HepG2 (cell line): ENCODE results near the gene CEP120. TPM values are rescaled to one million over a fixed set of nuclear protein-coding genes. Genes with fewer than 3 reads are reported as not detected.
"Not testable (repeated sequence)": the region's sequence is repeated elsewhere in the genome, so short reads cannot be mapped to it uniquely, and the experiment has no call there.

Experiments
- ATAC-seq: fragments of 200-7000 bp; cut with Tn5 transposase; 3 replicates; pipeline ENCODE4 v1.9.1; 2020; ENCODE audit warnings: mild to moderate bottlenecking, moderate library complexity
- BruUV-seq: library from RNA; stranded (reverse); fragments of 400-500 nt; replicated peaks from 2 replicates; lab custom pipeline; 2021; lab: Mats Ljungman, UMichigan
- CTCF ChIA-PET: fragments of 300-600 bp; formaldehyde crosslinking; extraction: SDS; loops from one replicate; lab custom pipeline; 2021; ENCODE audit warnings: low total read pairs, inconsistent platforms, low intra/inter-chr PET ratio; lab: Yijun Ruan, JAX
- POLR2A ChIA-PET: fragments of 350-600 bp; sonication (Branson Sonifier 250); formaldehyde crosslinking; loops from one replicate; lab custom pipeline; 2020; ENCODE audit warnings: antibody characterized with exemption, inconsistent platforms; lab: Yijun Ruan, JAX
- DNase-seq: peaks from one replicate; pipeline ENCODE4 v3.0.0-alpha.2; 2015; ENCODE audit warnings: low spot score
- FAIRE-seq: peaks from 3 replicates; lab custom pipeline; 2011; peaks lifted over from hg19 to GRCh38; lab: Jason Lieb, UNC
- H2AFZ ChIP-seq: one replicate; pipeline ENCODE4 v1.6.1; 2011; ENCODE audit warnings: low read length, inconsistent platforms
- H3K27ac ChIP-seq: fragments of 300-600 bp; 3 replicates; pipeline ENCODE4 v1.8.0; 2011; ENCODE audit warnings: mixed run types, mild to moderate bottlenecking, mixed read lengths, low read length, inconsistent platforms; ENCODE audit not compliant: insufficient read depth; ENCODE audit errors: extremely low read length
- H3K27me3 ChIP-seq, 2 experiments: fragments of 200-600 bp in 1 of 2; 2 replicates in 1 of 2; 3 replicates in 1 of 2; pipeline versions ENCODE4 v1.6.0 to v1.8.0; 2011; ENCODE audit warnings: low read length in 2 of 2, mild to moderate bottlenecking in 2 of 2, moderate library complexity in 2 of 2, inconsistent platforms in 1 of 2; ENCODE audit not compliant: insufficient read depth in 2 of 2, control insufficient read depth in 1 of 2
- H3K36me3 ChIP-seq, 2 experiments: fragments of 200-600 bp in 1 of 2; replicated peaks in 1 of 2; 2 replicates in 1 of 2; 3 replicates in 1 of 2; pipeline versions ENCODE4 v1.5.1 to v1.8.0; 2011; ENCODE audit warnings: low read length in 2 of 2, inconsistent platforms in 1 of 2; ENCODE audit not compliant: insufficient read depth in 2 of 2, control insufficient read depth in 1 of 2
- H3K4me1 ChIP-seq: 2 replicates; pipeline ENCODE4 v1.5.1; 2012; ENCODE audit warnings: low read length, inconsistent platforms; ENCODE audit not compliant: insufficient read depth
- H3K4me2 ChIP-seq: 2 replicates; pipeline ENCODE4 v1.6.0; 2011; ENCODE audit warnings: low read depth, low read length, inconsistent platforms
- H3K4me3 ChIP-seq, 3 experiments: fragments of 200-600 bp in 1 of 3; sonication (generic), shearing (Covaris generic) in 1 of 3; replicated peaks in 1 of 3; 2 replicates each; pipeline ENCODE4 v1.5.1; 2011 to 2016; ENCODE audit warnings: low read length in 3 of 3, inconsistent platforms in 2 of 3, low read depth in 2 of 3, mild to moderate bottlenecking in 2 of 3, control low read depth in 1 of 3, mixed read lengths in 1 of 3; ENCODE audit not compliant: insufficient read depth in 1 of 3
- H3K79me2 ChIP-seq: one replicate; pipeline ENCODE4 v1.6.1; 2011; ENCODE audit warnings: low read length, inconsistent platforms; ENCODE audit not compliant: insufficient read depth
- H3K9ac ChIP-seq: 2 replicates; pipeline ENCODE4 v1.6.0; 2011; ENCODE audit warnings: mild to moderate bottlenecking, low read depth, low read length, inconsistent platforms; ENCODE audit not compliant: insufficient read depth
- H3K9me3 ChIP-seq: 2 replicates; pipeline ENCODE4 v1.5.1; 2012; ENCODE audit warnings: mild to moderate bottlenecking, low read length
- H4K20me1 ChIP-seq: 2 replicates; pipeline ENCODE4 v1.6.0; 2011; ENCODE audit warnings: inconsistent platforms, mild to moderate bottlenecking, low read length, moderate library complexity; ENCODE audit not compliant: insufficient read depth
- TCF12 ChIP-seq, 2 experiments: fragments of 450-650 bp in 1 of 2; sonication (generic) in 1 of 2; formaldehyde crosslinking in 1 of 2; IDR thresholded peaks; 2 replicates each; pipeline versions ENCODE4 v1.6.1 to v1.8.0; 2017 to 2022; ENCODE audit warnings: antibody characterized with exemption in 1 of 2, mild to moderate bottlenecking in 1 of 2, missing genetic modification reagents in 1 of 2, moderate library complexity in 1 of 2
- TOE1 ChIP-seq: sonication (generic); formaldehyde crosslinking; IDR thresholded peaks from 2 replicates; pipeline ENCODE4 v1.4.0; 2020; ENCODE audit warnings: mild to moderate bottlenecking, missing genetic modification reagents
- ZFP82 ChIP-seq: sonication (generic); formaldehyde crosslinking; IDR thresholded peaks from 2 replicates; pipeline ENCODE4 v1.5.1; 2020; ENCODE audit warnings: mild to moderate bottlenecking, missing genetic modification reagents, borderline replicate concordance
- ZKSCAN5 ChIP-seq: sonication (generic); formaldehyde crosslinking; IDR thresholded peaks from 2 replicates; pipeline ENCODE4 v1.5.1; 2020; ENCODE audit warnings: mild to moderate bottlenecking, missing genetic modification reagents
- ZNF281 ChIP-seq: sonication (generic); formaldehyde crosslinking; IDR thresholded peaks from 2 replicates; pipeline ENCODE4 v1.4.0; 2020; ENCODE audit warnings: missing genetic modification reagents, borderline replicate concordance
- ZNF780A ChIP-seq: sonication (generic); formaldehyde crosslinking; IDR thresholded peaks from 2 replicates; pipeline ENCODE4 v1.8.0; 2022; ENCODE audit warnings: mild to moderate bottlenecking, missing genetic modification reagents, moderate library complexity
- ZNF790 ChIP-seq: sonication (generic); formaldehyde crosslinking; IDR thresholded peaks from 2 replicates; pipeline ENCODE4 v1.8.0; 2022; ENCODE audit warnings: missing genetic modification reagents, mild to moderate bottlenecking, borderline replicate concordance
- WGBS: methylation state at CpG from one replicate; pipeline ENCODE4 v1.1.6; 2017; ENCODE audit warnings: low lambda C conversion rate; 5-methylcytosine and 5-hydroxymethylcytosine counted together
- in situ Hi-C: cut with HindIII; loops from 2 replicates; pipeline ENCODE4 v1.10.0; 2017; ENCODE audit warnings: low pct_unique_long_range_greater_than_20kb; ENCODE audit not compliant: extremely low pct_ligation_motif_present
- intact Hi-C: fragments of 100-400 bp; cut with micrococcal nuclease; formaldehyde crosslinking; loops from one replicate; pipeline ENCODE4 v1.10.0; 2022; ENCODE audit not compliant: unreplicated experiment
- polyA plus RNA-seq, 8 experiments: library from polyadenylated mRNA; depleted of rRNA in 3 of 8; stranded (reverse) in 7 of 8; unstranded in 1 of 8; fragments of >200 nt; fragmentation: Illumina TruSeq in 4 of 8; extraction: Trizol in 4 of 8; gene quantifications; 2 replicates each; pipeline versions ENCODE4 v1.2.1 to v1.2.3, GENCODE V29; 2011 to 2016; ENCODE audit warnings: low read depth in 4 of 8, missing spikeins in 1 of 8, mixed read lengths in 1 of 8; ENCODE audit not compliant: insufficient read depth in 1 of 8
- total RNA-seq, 5 experiments: library from RNA; depleted of rRNA; stranded (reverse); fragments of >200 nt; fragmentation: Illumina TruSeq; extraction: Trizol; gene quantifications; 2 replicates each; pipeline ENCODE4 v1.2.3, GENCODE V29; 2016; ENCODE audit warnings: low read depth in 1 of 5
- TF ChIP-seq, protein P1 (sequence below): IDR thresholded peaks from 2 replicates; pipeline ENCODE4 v1.6.1; 2016; ENCODE audit warnings: low read depth, missing genetic modification reagents, missing compliant biosample characterization

The CEP120 gene
- total and polyA plus RNA-seq, 2 of the 13 experiments (the other 11 are each of a cell fraction or from before 2014, with no cell fraction given), result 8.0 to 14.7 TPM

DNA sequence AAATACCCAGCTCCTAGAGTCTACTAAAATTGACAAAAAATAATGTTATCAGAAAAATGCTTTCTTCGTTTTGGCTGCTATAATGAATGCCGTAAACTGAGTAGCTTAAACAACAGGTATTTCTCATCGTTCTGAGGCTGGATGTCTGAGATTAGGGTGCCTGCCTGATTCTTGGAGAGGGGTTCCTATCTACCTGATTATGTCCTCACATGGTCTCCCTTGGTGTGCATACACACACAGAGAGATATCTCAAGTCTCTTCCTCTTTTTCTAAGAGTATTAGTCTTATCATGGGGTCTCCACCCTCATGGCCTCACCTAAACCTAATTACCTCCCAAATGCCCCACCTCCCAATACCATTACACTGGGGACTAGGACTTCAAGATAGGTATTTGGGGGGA, 48.2 kb upstream of the CEP120 start (continued):
- no peak for TF ChIP-seq ZFP82 (CRISPR knock-in tag)
- no peak for TF ChIP-seq ZNF281 (CRISPR knock-in tag)
- TF ChIP-seq, protein P1, sequence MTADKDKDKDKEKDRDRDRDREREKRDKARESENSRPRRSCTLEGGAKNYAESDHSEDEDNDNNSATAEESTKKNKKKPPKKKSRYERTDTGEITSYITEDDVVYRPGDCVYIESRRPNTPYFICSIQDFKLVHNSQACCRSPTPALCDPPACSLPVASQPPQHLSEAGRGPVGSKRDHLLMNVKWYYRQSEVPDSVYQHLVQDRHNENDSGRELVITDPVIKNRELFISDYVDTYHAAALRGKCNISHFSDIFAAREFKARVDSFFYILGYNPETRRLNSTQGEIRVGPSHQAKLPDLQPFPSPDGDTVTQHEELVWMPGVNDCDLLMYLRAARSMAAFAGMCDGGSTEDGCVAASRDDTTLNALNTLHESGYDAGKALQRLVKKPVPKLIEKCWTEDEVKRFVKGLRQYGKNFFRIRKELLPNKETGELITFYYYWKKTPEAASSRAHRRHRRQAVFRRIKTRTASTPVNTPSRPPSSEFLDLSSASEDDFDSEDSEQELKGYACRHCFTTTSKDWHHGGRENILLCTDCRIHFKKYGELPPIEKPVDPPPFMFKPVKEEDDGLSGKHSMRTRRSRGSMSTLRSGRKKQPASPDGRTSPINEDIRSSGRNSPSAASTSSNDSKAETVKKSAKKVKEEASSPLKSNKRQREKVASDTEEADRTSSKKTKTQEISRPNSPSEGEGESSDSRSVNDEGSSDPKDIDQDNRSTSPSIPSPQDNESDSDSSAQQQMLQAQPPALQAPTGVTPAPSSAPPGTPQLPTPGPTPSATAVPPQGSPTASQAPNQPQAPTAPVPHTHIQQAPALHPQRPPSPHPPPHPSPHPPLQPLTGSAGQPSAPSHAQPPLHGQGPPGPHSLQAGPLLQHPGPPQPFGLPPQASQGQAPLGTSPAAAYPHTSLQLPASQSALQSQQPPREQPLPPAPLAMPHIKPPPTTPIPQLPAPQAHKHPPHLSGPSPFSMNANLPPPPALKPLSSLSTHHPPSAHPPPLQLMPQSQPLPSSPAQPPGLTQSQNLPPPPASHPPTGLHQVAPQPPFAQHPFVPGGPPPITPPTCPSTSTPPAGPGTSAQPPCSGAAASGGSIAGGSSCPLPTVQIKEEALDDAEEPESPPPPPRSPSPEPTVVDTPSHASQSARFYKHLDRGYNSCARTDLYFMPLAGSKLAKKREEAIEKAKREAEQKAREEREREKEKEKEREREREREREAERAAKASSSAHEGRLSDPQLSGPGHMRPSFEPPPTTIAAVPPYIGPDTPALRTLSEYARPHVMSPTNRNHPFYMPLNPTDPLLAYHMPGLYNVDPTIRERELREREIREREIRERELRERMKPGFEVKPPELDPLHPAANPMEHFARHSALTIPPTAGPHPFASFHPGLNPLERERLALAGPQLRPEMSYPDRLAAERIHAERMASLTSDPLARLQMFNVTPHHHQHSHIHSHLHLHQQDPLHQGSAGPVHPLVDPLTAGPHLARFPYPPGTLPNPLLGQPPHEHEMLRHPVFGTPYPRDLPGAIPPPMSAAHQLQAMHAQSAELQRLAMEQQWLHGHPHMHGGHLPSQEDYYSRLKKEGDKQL (CRISPR knock-in tag), result no peak
- TF ChIP-seq TOE1 (CRISPR knock-in tag), result no peak
- TF ChIP-seq ZNF790 (CRISPR knock-in tag), result no peak
- no peak for TF ChIP-seq ZNF780A
- no peak for TF ChIP-seq ZKSCAN5 (CRISPR knock-in tag)
- TF ChIP-seq TCF12 (IDR thresholded peaks at IDR 0.05), result no peak
- no peak for TF ChIP-seq TCF12 (CRISPR knock-in tag; IDR thresholded peaks at IDR 0.05)

DNA sequence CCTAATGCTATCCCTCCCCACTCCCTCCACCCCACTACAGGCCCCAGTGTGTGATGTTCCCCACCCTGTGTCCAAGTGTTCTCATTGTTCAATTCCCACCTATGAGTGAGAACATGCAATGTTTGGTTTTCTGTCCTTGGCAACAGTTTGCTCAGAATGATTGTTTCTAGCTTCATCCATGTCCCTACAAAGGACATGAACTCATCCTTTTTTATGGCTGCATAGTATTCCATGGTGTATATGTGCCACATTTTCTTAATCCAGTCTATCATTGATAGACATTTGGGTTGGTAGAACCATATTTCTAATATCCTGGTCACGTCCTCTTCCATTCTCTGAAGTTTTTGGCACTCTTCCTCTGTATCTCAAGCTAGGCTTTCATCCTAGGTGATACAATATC, 43.6 kb upstream of the CEP120 start:
- H3K9me3 ChIP-seq, H3K36me3 ChIP-seq, H3K27ac ChIP-seq, H3K4me1 ChIP-seq, intact Hi-C loops, BruUV-seq, H4K20me1 ChIP-seq, DNase-seq, H3K4me3 ChIP-seq, ATAC-seq, H3K9ac ChIP-seq, H3K27me3 ChIP-seq, CTCF ChIA-PET, POLR2A ChIA-PET, FAIRE-seq, H3K79me2 ChIP-seq, H3K4me2 ChIP-seq, H2AFZ ChIP-seq, in situ Hi-C loops: not testable (repeated sequence)
- 0% methylated on average over 1 of the region's 1 CpG for WGBS
